ENCODE results near the gene RPS2.
A peak's percentile ranks its signal among the peaks of the same experiment; 100 is the strongest.

Gene RPS2

DNA sequence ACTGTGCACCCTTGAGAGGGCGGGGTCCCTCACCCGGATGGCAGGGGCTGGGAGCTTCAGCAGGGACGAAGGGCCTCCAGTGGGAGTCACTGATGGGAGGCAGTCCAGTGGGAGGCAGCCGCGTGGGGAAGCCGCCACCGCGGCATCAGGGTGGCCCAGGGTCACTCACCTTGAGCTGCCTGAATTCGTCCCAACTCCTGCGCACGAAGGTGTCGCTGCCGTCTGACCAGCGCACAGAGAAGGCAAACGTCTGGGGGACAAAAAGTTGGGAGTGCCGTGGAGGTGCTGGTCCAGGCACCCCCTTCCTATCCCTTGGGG is 16.1 kb upstream of the RPS2 start:
- ChIA-PET CTCF (interaction anchor here (0.5 to 0.8 kb wide), 3 partner anchors 15 to 118 kb away, joined by 3 to 4 read pairs (median 3); no protein-coding TSS in a partner anchor), POLR2A (interaction anchor here (1.3 to 10.1 kb wide), 3 partner anchors 15 to 174 kb away, joined by 3 to 76 read pairs (median 8); partner anchors contain the start of genes MSRB1, RPS2 and TRAF7)
- Histone ChIP-seq H3K36me3 (ENCODE audit: control insufficient read depth in 2 of 2, insufficient read depth in 1 of 2, low read length in 2 of 2) (peaks cover 0 to 47% of the 10 kb centered on the region in 2 experiments; a peak in 1 of 3 replicates), H3K9me3 (ENCODE audit: control insufficient read depth, insufficient read depth, low read depth, low read length) (no peaks in the 10 kb centered on the region), H3K4me3 (ENCODE audit: low read depth, low read length) (no peak overlapping the region), H3K4me1 (ENCODE audit: control insufficient read depth, insufficient read depth, low read length) (peaks cover 7% of the 10 kb centered on the region; the same call in 1 of the 2 replicates), H3K27ac (ENCODE audit: extremely low read depth, low read depth, low read length) (no peak overlapping the region)
- TF ChIP-seq ZNF555 (tag by site-specific recombination; conservative IDR thresholded peaks at IDR 0.05) (no peak), ZNF112 (tag by site-specific recombination; IDR thresholded peaks at IDR 0.05) (no peak), ZNF707 (tag by site-specific recombination; IDR thresholded peaks at IDR 0.05) (no peak)
- TF ChIP-seq, protein P1, sequence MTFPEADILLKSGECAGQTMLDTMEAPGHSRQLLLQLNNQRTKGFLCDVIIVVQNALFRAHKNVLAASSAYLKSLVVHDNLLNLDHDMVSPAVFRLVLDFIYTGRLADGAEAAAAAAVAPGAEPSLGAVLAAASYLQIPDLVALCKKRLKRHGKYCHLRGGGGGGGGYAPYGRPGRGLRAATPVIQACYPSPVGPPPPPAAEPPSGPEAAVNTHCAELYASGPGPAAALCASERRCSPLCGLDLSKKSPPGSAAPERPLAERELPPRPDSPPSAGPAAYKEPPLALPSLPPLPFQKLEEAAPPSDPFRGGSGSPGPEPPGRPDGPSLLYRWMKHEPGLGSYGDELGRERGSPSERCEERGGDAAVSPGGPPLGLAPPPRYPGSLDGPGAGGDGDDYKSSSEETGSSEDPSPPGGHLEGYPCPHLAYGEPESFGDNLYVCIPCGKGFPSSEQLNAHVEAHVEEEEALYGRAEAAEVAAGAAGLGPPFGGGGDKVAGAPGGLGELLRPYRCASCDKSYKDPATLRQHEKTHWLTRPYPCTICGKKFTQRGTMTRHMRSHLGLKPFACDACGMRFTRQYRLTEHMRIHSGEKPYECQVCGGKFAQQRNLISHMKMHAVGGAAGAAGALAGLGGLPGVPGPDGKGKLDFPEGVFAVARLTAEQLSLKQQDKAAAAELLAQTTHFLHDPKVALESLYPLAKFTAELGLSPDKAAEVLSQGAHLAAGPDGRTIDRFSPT (tag by site-specific recombination; IDR thresholded peaks at IDR 0.05): no peak

DNA sequence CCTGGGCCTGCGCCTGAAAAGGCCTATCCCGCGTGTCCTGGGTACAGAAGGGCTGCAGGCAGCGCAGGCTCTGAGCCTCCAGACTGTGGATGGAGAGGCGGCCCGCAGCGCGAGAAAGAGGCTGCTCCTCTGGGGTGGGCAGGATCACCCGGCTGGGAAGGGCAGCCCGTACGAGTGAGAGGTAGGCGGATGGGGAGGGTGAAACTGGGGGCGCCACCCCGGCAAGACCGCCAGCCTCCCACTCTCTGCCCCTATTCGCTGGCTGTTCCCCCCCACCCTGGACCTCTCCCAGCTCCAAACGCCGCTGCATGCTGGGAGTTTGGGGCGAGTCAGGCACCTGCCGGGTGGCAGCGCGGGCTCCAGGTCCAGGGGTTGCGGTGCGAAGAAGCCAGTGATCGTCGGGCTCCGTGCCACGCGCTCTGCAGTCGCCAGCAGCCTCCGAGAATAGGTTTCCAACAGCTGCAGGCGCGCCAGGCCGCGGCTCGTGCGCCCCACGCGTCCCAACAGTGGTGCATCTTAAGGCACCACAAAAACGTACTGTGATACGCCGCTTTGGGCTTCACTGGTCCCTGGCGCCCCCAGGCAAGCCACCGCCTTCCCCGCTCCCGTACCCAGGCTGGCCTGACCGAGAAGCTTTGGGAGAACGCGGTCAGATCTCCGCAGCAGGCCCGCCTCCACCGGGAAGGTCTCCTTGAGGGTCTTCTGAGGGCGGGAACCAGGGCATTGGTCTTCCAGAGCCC is 15.6 kb upstream of the RPS2 start:
- H3K4me3 ChIP-seq (ENCODE audit: low read depth, low read length): no peak overlapping the region
- no peaks in the 10 kb centered on the region for H3K9me3 ChIP-seq (ENCODE audit: control insufficient read depth, insufficient read depth, low read depth, low read length)
- ChIA-PET CTCF (interaction anchor here (0.5 to 0.8 kb wide), 2 partner anchors 14 to 118 kb away, joined by 3 to 4 read pairs; no protein-coding TSS in a partner anchor), POLR2A (interaction anchor here (1.3 to 10.1 kb wide), 3 partner anchors 15 to 198 kb away, joined by 3 to 76 read pairs (median 3); partner anchors contain the start of genes MSRB1, NUBP2, RPS2 and SPSB3)
- peaks cover 7% of the 10 kb centered on the region; the same call in 1 of the 2 replicates for H3K4me1 ChIP-seq (ENCODE audit: control insufficient read depth, insufficient read depth, low read length)
- H3K27ac ChIP-seq (ENCODE audit: extremely low read depth, low read depth, low read length): no peak overlapping the region
- H3K36me3 ChIP-seq (ENCODE audit: control insufficient read depth in 2 of 2, insufficient read depth in 1 of 2, low read length in 2 of 2): peaks cover 0 to 47% of the 10 kb centered on the region in 2 experiments; a peak in 1 of 3 replicates
- TF ChIP-seq ZNF560 (tag by site-specific recombination; IDR thresholded peaks at IDR 0.05; ENCODE audit: borderline replicate concordance) (no peak), ZNF626 (tag by site-specific recombination; IDR thresholded peaks at IDR 0.05) (no peak), IKZF3 (tag by site-specific recombination; IDR thresholded peaks at IDR 0.05) (no peak), ZNF830 (tag by site-specific recombination; IDR thresholded peaks at IDR 0.05; ENCODE audit: low read depth) (no peak), ZNF76 (tag by site-specific recombination; IDR thresholded peaks at IDR 0.05; ENCODE audit: borderline replicate concordance, low read depth) (no peak), INSM2 (tag by site-specific recombination; IDR thresholded peaks at IDR 0.05) (no peak), ZNF354C (tag by site-specific recombination; IDR thresholded peaks at IDR 0.05; ENCODE audit: borderline replicate concordance, low read depth) (no peak), ZNF366 (tag by site-specific recombination; conservative IDR thresholded peaks at IDR 0.05) (no peak), GFI1B (tag by site-specific recombination; IDR thresholded peaks at IDR 0.05) (no peak), ZNF18 (tag by site-specific recombination; IDR thresholded peaks at IDR 0.05) (no peak), BCL11A (tag by site-specific recombination; IDR thresholded peaks at IDR 0.05; ENCODE audit: low read depth) (no peak), KLF8 (tag by site-specific recombination; IDR thresholded peaks at IDR 0.05) (no peak), EGR2 (tag by site-specific recombination; IDR thresholded peaks at IDR 0.05; ENCODE audit: low read depth) (peak; percentile 49), GLI2 (tag by site-specific recombination; IDR thresholded peaks at IDR 0.05; ENCODE audit: borderline replicate concordance, low read depth) (no peak), ZNF791 (tag by site-specific recombination; IDR thresholded peaks at IDR 0.05) (no peak), ZXDB (tag by site-specific recombination; IDR thresholded peaks at IDR 0.05) (no peak), ZNF37A (tag by site-specific recombination; IDR thresholded peaks at IDR 0.05) (no peak)
- TF ChIP-seq, protein P2, sequence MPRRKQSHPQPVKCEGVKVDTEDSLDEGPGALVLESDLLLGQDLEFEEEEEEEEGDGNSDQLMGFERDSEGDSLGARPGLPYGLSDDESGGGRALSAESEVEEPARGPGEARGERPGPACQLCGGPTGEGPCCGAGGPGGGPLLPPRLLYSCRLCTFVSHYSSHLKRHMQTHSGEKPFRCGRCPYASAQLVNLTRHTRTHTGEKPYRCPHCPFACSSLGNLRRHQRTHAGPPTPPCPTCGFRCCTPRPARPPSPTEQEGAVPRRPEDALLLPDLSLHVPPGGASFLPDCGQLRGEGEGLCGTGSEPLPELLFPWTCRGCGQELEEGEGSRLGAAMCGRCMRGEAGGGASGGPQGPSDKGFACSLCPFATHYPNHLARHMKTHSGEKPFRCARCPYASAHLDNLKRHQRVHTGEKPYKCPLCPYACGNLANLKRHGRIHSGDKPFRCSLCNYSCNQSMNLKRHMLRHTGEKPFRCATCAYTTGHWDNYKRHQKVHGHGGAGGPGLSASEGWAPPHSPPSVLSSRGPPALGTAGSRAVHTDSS (tag by site-specific recombination; IDR thresholded peaks at IDR 0.05): no peak
- TF ChIP-seq, protein P3, sequence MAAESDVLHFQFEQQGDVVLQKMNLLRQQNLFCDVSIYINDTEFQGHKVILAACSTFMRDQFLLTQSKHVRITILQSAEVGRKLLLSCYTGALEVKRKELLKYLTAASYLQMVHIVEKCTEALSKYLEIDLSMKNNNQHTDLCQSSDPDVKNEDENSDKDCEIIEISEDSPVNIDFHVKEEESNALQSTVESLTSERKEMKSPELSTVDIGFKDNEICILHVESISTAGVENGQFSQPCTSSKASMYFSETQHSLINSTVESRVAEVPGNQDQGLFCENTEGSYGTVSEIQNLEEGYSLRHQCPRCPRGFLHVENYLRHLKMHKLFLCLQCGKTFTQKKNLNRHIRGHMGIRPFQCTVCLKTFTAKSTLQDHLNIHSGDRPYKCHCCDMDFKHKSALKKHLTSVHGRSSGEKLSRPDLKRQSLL (tag by site-specific recombination; IDR thresholded peaks at IDR 0.05): no peak
- TF ChIP-seq, protein P4, sequence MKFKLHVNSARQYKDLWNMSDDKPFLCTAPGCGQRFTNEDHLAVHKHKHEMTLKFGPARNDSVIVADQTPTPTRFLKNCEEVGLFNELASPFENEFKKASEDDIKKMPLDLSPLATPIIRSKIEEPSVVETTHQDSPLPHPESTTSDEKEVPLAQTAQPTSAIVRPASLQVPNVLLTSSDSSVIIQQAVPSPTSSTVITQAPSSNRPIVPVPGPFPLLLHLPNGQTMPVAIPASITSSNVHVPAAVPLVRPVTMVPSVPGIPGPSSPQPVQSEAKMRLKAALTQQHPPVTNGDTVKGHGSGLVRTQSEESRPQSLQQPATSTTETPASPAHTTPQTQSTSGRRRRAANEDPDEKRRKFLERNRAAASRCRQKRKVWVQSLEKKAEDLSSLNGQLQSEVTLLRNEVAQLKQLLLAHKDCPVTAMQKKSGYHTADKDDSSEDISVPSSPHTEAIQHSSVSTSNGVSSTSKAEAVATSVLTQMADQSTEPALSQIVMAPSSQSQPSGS (tag by site-specific recombination; IDR thresholded peaks at IDR 0.05; ENCODE audit: low read depth): no peak
